Pancreas (tissue), 10 donors: ENCODE data around the gene SRBD1. TPM values are rescaled to one million over a fixed set of nuclear protein-coding genes. Genes with fewer than 3 reads are reported as not detected.

ENCODE experiments used
- ATAC-seq, 4 donors: fragments of 200-7000 bp; cut with Tn5 transposase; one replicate each; pipeline versions ENCODE4 v1.8.0 to v1.9.1; 2020; ENCODE audit warnings: mild to moderate bottlenecking in 4 of 4, moderate library complexity in 4 of 4
- DNase-seq, 6 donors: peaks; one replicate each; pipeline ENCODE4 v3.0.0-alpha.2; 2020
- FAIRE-seq: peaks from 2 replicates; lab custom pipeline; 2012; peaks lifted over from hg19 to GRCh38; lab: Jason Lieb, UNC
- H3K27ac ChIP-seq, 4 donors: fragments of 200-600 bp; sonication (generic); 1 replicate in 3 of 4; 2 replicates in 1 of 4; pipeline versions ENCODE4 v1.5.0 to v1.8.0; 2020
- H3K27me3 ChIP-seq, 4 donors: fragments of 200-600 bp; one replicate each; pipeline ENCODE4 v1.8.0; 2021
- H3K36me3 ChIP-seq, 3 donors: fragments of 200-600 bp; sonication (generic) in 1 of 3; one replicate each; pipeline versions ENCODE4 v1.5.0 to v1.8.0; 2020 to 2021
- H3K4me1 ChIP-seq, 3 donors: fragments of 200-600 bp; one replicate each; pipeline ENCODE4 v1.8.0; 2021
- H3K4me3 ChIP-seq, 4 donors: fragments of 200-600 bp; sonication (generic) in 2 of 4; one replicate each; pipeline versions ENCODE4 v1.5.0 to v1.8.0; 2020 to 2021
- H3K9me3 ChIP-seq, 4 donors: fragments of 200-600 bp; one replicate each; pipeline ENCODE4 v1.8.0; 2021
- WGBS, 2 donors: extraction: QIAGEN DNeasy Blood & Tissue Kit; methylation state at CpG; one replicate each; pipeline ENCODE4 v1.1.7; 2013; 5-methylcytosine and 5-hydroxymethylcytosine counted together
- intact Hi-C, 3 donors: fragments of 100-400 bp; cut with DNase I; formaldehyde crosslinking; loops; one replicate each; pipeline versions ENCODE4 v1.11.1 to v1.14.2; 2022
- polyA plus RNA-seq, 2 donors: library from polyadenylated mRNA; stranded (reverse); fragments of 200-250 nt; gene quantifications; one replicate each; pipeline ENCODE4 v1.2.3, GENCODE V29; 2013
- total RNA-seq, 6 donors: library from RNA; stranded (reverse); fragmentation: NEBNext Ultra II Directional in 4 of 6; extraction: Animal tissue kit (Norgen Biotek cat#: 25700) in 4 of 6; gene quantifications; one replicate each; pipeline versions ENCODE4 v1.2.1 to v1.2.4, GENCODE V29; 2021 to 2023
- TF ChIP-seq, protein P1 (sequence below), 4 donors: fragments of 200-600 bp; sonication (generic) in 3 of 4; IDR thresholded peaks; one replicate each; pipeline versions ENCODE4 v1.5.0 to v1.8.0; 2021; ENCODE audit warnings: antibody characterized with exemption in 4 of 4
- donor health status: healthy with polysubstance abuse.
- donor health status: DM: no; HTN: no; CAD: no; lungs with moderate emphysema.
- donor health status: DM: no; HTN: no; CAD: no.
- donor health status: control.
- donor health status: control.
- donor health status: Bipolar disorder and iron deficiency.
- donor health status: DM: yes; HTN: yes; CAD: no.
- donor health status: DM: no; HTN: no; CAD: no.
- donor health status: DM: no; HTN: no; CAD: no.
- donor health status: DM: yes; HTN: yes; CAD: no.

SRBD1 gene
- total and polyA plus RNA-seq, 8 donors: 3.2 to 15.4 (median 11.6) TPM

DNA sequence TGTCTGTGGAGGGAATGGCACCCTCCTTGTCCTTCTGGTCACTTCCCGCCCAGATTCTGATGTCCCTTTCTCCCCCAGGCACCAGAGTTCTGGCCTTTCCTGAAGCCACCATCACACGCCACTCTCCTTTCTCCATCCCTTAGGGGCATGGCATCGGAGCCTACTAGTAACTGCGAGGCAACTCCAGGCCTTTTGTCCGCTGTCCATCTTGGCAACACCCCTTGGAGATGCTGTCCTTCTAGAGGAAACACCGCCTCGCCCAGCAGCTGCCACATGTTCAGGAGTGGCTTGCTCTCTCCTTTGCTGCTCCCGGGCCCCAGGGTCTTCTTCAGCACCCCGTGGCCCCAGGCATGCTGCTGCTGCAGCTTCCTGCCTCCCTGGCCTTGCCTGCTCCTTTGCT is 267.0 kb downstream of the SRBD1 start:
- intact Hi-C loops: no loop called here
- no peak overlapping the region for H3K4me3 ChIP-seq
- no peak for ATAC-seq
- no peak overlapping the region for H3K27ac ChIP-seq
- no peak for DNase-seq
- H3K36me3 ChIP-seq: no peaks in the 10 kb centered on the region
- WGBS, 2 donors: 83 to 86% methylated on average over 9 of the region's 9 CpGs
- TF ChIP-seq, protein P1, sequence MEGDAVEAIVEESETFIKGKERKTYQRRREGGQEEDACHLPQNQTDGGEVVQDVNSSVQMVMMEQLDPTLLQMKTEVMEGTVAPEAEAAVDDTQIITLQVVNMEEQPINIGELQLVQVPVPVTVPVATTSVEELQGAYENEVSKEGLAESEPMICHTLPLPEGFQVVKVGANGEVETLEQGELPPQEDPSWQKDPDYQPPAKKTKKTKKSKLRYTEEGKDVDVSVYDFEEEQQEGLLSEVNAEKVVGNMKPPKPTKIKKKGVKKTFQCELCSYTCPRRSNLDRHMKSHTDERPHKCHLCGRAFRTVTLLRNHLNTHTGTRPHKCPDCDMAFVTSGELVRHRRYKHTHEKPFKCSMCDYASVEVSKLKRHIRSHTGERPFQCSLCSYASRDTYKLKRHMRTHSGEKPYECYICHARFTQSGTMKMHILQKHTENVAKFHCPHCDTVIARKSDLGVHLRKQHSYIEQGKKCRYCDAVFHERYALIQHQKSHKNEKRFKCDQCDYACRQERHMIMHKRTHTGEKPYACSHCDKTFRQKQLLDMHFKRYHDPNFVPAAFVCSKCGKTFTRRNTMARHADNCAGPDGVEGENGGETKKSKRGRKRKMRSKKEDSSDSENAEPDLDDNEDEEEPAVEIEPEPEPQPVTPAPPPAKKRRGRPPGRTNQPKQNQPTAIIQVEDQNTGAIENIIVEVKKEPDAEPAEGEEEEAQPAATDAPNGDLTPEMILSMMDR (IDR thresholded peaks at IDR 0.05): no peak
- no peaks in the 10 kb centered on the region for H3K9me3 ChIP-seq
- H3K4me1 ChIP-seq: no peaks in the 10 kb centered on the region
- no peaks in the 10 kb centered on the region for H3K27me3 ChIP-seq
- no peak for FAIRE-seq

DNA sequence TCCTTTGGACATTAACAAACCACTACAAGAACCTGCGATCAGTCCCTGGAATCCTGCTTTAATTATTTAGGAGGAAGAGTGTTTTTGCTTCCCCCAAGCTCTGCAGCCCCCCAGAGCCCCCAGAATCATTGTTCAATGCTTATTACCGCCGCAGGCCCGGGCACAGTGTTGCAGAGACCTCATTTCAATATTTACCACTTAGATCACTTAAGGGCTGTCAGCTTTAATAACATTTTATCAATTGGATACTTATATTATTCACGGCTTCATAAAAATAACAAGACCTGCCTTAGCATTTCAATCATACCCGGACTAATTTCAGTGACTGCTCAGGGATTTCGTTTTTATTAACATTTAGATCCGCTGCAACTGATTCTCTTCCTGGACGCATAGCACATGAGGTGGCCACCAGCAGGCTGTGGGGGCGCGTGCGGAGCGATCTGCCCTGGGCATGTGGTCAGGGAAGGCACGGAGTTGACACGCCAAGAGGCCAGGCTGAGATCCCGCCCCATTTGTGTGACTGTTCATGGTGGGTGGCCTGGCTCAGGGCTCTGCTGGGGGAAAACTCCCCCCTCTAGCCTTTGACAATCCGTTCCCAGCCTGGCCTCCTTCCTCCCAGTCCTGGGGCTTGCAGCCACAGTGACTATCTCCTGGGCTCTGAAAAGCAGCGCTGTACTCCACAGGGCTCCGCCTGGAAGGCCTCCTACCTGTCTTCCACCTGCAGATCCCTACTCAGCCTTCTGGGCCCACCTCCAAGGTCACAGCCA is 267.6 kb downstream of the SRBD1 start:
- ATAC-seq: no peak

DNA sequence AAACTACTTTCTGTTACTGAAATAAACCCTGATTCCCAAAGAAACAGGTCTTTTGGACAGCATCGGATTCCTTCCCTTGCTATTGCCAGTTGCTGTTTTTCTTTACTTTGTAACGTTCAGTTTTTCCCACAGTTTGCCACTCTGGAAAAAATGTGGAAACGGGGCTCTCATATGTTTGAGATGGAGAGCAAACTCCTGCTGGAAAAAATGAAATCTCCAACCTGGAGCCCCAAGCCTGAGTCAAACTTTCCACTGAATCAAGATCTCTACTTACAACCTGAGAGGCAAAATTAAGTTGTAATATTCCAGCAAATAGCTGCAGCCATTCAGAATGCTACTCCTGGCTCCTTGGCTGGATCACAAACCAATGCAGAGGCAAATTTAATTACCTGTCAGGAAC is 270.7 kb downstream of the SRBD1 start:
- FAIRE-seq (no peak), ATAC-seq (no peak), DNase-seq (no peak)
- Histone ChIP-seq H3K27me3 (no peaks in the 10 kb centered on the region), H3K4me1 (no peaks in the 10 kb centered on the region), H3K36me3 (no peaks in the 10 kb centered on the region), H3K9me3 (no peaks in the 10 kb centered on the region), H3K27ac (no peak overlapping the region), H3K4me3 (no peak overlapping the region)
- 87 to 93% methylated on average over 3 of the region's 3 CpGs for WGBS, 2 donors
- intact Hi-C loops: no loop called here
- TF ChIP-seq, protein P1 (IDR thresholded peaks at IDR 0.05): no peak

More for the DNA sequence above, 267.6 kb downstream of the SRBD1 start:
- no peaks in the 10 kb centered on the region for H3K27me3 ChIP-seq
- H3K4me1 ChIP-seq: no peaks in the 10 kb centered on the region
- DNase-seq: no peak
- intact Hi-C loops: no loop called here
- FAIRE-seq: no peak
- no peak overlapping the region for H3K4me3 ChIP-seq
- no peaks in the 10 kb centered on the region for H3K9me3 ChIP-seq
- H3K27ac ChIP-seq: no peak overlapping the region
- 88 to 92% methylated on average over 19 of the region's 19 CpGs for WGBS, 2 donors
- TF ChIP-seq, protein P1 (IDR thresholded peaks at IDR 0.05): no peak
- H3K36me3 ChIP-seq: no peaks in the 10 kb centered on the region

DNA sequence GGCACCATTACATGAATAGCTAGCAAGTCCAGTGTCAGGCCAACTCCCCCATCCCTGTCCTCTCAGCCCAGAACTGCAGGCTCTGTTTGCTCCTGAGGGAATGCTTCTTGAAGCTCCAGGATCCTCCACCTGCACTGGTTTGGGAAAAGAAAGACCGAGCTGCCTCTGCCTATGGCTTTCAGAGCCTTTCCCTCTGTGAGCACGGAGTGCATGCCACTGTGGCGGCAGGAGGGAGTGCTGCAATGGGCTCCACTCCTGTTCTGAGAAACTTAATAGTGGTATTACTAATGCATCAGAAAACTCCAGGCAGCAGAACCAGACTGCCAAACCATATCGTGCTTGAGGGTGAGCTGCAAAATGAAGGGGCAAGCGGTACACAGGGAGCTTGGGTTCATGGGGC is 271.8 kb downstream of the SRBD1 start:
- no peak overlapping the region for H3K4me3 ChIP-seq
- 95 to 97% methylated on average over 5 of the region's 5 CpGs for WGBS, 2 donors
- TF ChIP-seq, protein P1 (IDR thresholded peaks at IDR 0.05): no peak
- intact Hi-C loops: no loop called here
- H3K36me3 ChIP-seq: no peaks in the 10 kb centered on the region
- no peaks in the 10 kb centered on the region for H3K27me3 ChIP-seq
- FAIRE-seq (no peak), ATAC-seq (no peak), DNase-seq (no peak)
- H3K9me3 ChIP-seq: no peaks in the 10 kb centered on the region
- no peaks in the 10 kb centered on the region for H3K4me1 ChIP-seq
- H3K27ac ChIP-seq: no peak overlapping the region

Other genes starting within 250 kb of the SRBD1 start
- gene PRKCE, start 40.4 kb upstream of the SRBD1 start, total RNA-seq: 10 to 100 TPM in 3 of 6 donors, 1 to 10 TPM in 3; 8.2 to 19.4 (median 10.2) TPM
- gene PRKCE, start 40.4 kb upstream of the SRBD1 start, polyA plus RNA-seq: 1 to 10 TPM; 4.0 to 5.8 TPM